Measurements from ENCODE around the gene HPS4.
A peak's percentile ranks its signal among the peaks of the same experiment; 100 is the strongest.

HPS4 gene

GRCh38 chr22:26496456-26496855 lies 12.9 kb upstream of the HPS4 start:
- no peak for DNase-seq

GRCh38 chr22:26494506-26494905 lies 10.9 kb upstream of the HPS4 start:
- DNase-seq: no peak

- DNase-seq: no peak
These were observed 8.6 kb upstream of the HPS4 start for GRCh38 chr22:26492220-26492619.

- no peak for DNase-seq
These were observed 6.0 kb upstream of the HPS4 start for GRCh38 chr22:26489447-26490036.

GRCh38 chr22:26487996-26488395 lies 4.4 kb upstream of the HPS4 start:
- no peak for DNase-seq

GRCh38 chr22:26486394-26486793 lies 2.8 kb upstream of the HPS4 start:
- DNase-seq: no peak

GRCh38 chr22:26485806-26486390 lies 2.3 kb upstream of the HPS4 start:
- no peak for DNase-seq

GRCh38 chr22:26485013-26485412 lies 1.4 kb upstream of the HPS4 start:
- DNase-seq: no peak

- DNase-seq: peak; percentile 42
These were observed 750 bp upstream of the HPS4 start for GRCh38 chr22:26484360-26484706.

- no peak for DNase-seq
These were observed 542 bp downstream of the HPS4 start for GRCh38 chr22:26483043-26483438.

- DNase-seq: no peak
These were observed 1.4 kb downstream of the HPS4 start for GRCh38 chr22:26482161-26482560.

- DNase-seq: no peak
These were observed 1.9 kb downstream of the HPS4 start for GRCh38 chr22:26481694-26482093.

GRCh38 chr22:26481112-26481693 lies 2.4 kb downstream of the HPS4 start:
- no peak for DNase-seq

GRCh38 chr22:26480611-26480932 lies 3.0 kb downstream of the HPS4 start:
- no peak for DNase-seq

- no peak for DNase-seq
These were observed 3.6 kb downstream of the HPS4 start for GRCh38 chr22:26479792-26480610.

GRCh38 chr22:26479043-26479791 lies 4.4 kb downstream of the HPS4 start:
- no peak for DNase-seq

- no peak for DNase-seq
These were observed 6.2 kb downstream of the HPS4 start for GRCh38 chr22:26477341-26477731.

GRCh38 chr22:26476705-26477340 lies 6.8 kb downstream of the HPS4 start:
- no peak for DNase-seq

GRCh38 chr22:26474682-26475081 lies 8.9 kb downstream of the HPS4 start:
- no peak for DNase-seq

GRCh38 chr22:26471522-26471921 lies 12.1 kb downstream of the HPS4 start:
- DNase-seq: no peak

GRCh38 chr22:26470807-26471206 lies 12.8 kb downstream of the HPS4 start:
- DNase-seq: no peak

GRCh38 chr22:26466196-26466595 lies 17.4 kb downstream of the HPS4 start:
- DNase-seq: no peak

- no peak for DNase-seq
These were observed 19.3 kb downstream of the HPS4 start for GRCh38 chr22:26464312-26464711.
